T follicular helper cell (primary cell): ENCODE data around the gene KIAA0930.
"Not testable (repeated sequence)": the region's sequence is repeated elsewhere in the genome, so short reads cannot be mapped to it uniquely, and the experiment has no call there.

Source experiments
- DNase-seq: peaks from one replicate; pipeline ENCODE4 v3.0.0-alpha.2; 2020; ENCODE audit warnings: low read depth
- total RNA-seq, 2 experiments: gene quantifications; one replicate each; lab custom pipeline; 2026; lab: John Stamatoyannopoulos, UW

The KIAA0930 gene
- 43.4 to 51.2 reads per million in 2 experiments for total RNA-seq

- peak; percentile 74 for DNase-seq
These were observed at the start of gene KIAA0930 for GRCh38 chr22:45240810-45241631. Gene KIAA0930, minus strand, starts transcription at chr22:45240894. Its CDS starts 191 bp downstream, at chr22:45240703.

GRCh38 chr22:45286854-45287551 is 46.3 kb upstream of the KIAA0930 start:
- DNase-seq, result no peak

DNA sequence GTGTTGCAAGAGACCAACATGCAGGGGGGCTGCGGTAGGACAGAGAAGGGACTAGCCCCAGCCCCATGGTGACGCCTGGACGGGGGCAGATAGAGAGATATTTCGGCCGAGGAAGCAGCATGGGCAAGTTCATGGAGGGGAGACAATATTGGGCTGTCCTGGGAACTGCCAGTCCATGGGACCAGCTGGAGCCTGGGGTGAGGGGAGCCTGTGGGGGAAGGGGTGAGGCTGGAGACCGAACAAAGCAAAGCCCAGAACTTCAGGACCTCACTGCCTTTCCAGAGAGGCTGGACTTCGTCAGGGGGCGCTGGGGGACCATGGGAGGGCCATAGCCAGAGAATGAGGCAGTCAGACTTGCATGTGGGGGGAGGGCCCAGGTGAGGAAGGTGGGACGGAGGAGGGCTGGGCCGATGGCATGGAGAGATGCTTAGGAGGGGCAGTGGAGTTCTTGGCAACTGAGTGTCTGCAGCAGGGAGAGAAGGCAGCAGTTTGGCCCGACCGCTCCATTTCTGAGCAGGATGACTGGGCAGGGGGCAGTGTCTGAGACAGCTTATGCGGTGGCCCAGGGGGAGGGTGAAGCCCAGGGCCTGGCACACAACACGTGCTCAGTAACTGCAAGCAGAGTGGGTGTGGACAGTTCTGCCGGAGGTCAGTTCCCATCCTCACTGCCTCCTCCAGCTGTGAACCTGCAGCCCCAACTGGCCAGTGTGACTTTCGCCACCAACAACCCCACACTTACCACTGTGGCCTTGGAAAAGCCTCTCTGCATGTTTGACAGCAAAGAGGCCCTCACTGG is 44.8 kb upstream of the KIAA0930 start:
- DNase-seq, result no peak

DNA sequence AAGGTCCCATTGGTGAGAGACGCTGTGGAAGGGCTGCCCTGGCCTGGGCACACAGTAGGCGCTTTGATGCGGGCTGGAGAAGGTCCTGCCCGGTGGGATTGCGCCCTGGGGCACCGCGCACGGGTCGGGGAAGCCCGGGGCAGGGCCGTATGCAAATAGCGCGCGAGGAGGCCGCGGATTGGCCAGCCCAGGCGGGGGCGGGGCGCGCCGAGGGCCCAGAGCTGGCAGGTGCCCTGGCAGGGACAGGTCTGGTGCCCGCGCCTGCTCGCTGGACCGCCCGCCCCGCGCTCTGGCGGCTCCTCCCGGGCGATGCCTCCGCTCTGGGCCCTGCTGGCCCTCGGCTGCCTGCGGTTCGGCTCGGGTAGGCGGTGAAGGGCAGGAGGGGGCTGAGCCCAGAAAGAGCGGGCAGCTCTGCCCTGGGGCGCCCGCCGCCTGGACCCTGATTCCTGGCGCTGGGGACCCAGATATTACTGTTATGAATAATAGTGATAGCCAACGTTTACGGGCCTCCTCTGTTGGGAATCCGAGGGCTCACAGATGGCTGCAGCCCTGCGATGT is 44.1 kb upstream of the KIAA0930 start, which contains the start of gene UPK3A:
Gene UPK3A, plus strand, starts transcription at position 245 of the 558 bp plus-strand sequence. Its CDS starts 65 bp downstream, at position 310.
- peak; percentile 56 for DNase-seq

DNA sequence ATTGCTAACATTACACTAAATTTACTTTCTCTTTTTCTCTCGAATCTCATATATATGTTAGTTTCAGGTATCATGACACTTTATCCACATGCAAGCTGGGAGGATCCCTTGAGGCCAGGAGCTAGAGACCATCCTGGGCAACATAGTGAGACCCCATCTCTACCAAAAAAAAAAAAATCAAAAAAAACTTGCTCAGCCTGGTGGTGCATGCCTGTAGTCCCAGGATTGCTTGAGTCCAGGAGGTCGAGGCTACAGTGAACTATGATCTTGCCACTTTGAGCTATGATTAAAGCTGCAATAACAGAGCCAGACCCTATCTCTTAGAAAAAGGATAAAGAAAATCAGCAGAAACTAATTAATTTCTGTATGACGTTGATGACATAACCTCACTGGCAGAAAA is 40.3 kb upstream of the KIAA0930 start:
- no peak for DNase-seq

- no peak for DNase-seq
These were observed 39.9 kb upstream of the KIAA0930 start for GRCh38 chr22:45280587-45280980.

GRCh38 chr22:45278125-45278524 is 37.4 kb upstream of the KIAA0930 start:
- no peak for DNase-seq

DNA sequence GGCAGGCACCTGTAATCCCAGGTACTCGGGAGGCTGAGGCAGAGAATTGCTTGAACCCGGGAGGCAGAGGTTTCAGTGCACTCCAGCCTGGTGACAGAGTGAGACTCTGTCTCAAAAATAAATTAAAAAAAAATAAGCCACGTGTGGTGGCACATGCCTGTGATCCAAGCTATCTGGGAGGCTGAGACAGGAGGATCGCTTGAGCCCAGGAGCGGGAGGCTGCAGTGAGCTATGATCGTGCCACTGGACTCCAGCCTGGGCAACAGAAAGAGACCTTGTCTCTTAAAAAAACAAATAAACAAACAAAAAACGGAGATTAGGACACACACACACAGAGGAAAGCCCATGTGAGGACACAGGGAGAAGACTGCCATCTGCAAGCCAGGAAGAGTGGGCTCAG is 37.0 kb upstream of the KIAA0930 start:
- not testable (repeated sequence) for DNase-seq

DNA sequence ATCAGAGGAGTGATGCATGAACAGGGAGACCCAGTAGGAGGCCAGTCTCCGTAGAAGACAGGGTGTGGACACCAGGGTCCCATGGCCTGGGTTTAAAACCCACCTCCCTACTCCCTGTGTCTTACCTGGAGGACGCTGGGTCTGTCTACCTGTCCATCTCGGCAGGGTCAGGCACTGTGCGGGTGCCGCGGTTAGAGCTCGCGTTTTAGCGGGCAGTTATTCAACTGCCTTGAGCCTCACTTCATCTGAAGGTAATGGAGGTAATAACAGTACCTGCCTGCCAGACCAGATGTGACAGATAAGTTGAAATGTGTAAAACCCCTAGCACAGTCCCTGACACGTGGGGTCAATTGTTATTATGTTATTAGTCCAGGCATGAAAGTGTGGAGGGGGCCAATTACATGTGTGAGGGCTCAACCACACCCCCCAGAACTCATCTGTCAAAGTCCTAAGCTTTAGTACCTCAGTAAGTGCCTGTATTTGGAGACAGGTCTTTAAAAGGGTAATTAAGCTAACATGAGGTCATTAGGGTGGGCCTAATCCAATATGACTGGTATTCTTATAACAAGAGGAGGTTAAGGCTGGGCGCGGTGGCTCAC is 35.9 kb upstream of the KIAA0930 start:
- no peak for DNase-seq

- DNase-seq, result no peak
These were observed 32.9 kb upstream of the KIAA0930 start for GRCh38 chr22:45273452-45274075.

- DNase-seq, result no peak
These were observed 31.8 kb upstream of the KIAA0930 start for GRCh38 chr22:45272498-45272897.

GRCh38 chr22:45271667-45272201 is 31.0 kb upstream of the KIAA0930 start:
- DNase-seq, result no peak

DNA sequence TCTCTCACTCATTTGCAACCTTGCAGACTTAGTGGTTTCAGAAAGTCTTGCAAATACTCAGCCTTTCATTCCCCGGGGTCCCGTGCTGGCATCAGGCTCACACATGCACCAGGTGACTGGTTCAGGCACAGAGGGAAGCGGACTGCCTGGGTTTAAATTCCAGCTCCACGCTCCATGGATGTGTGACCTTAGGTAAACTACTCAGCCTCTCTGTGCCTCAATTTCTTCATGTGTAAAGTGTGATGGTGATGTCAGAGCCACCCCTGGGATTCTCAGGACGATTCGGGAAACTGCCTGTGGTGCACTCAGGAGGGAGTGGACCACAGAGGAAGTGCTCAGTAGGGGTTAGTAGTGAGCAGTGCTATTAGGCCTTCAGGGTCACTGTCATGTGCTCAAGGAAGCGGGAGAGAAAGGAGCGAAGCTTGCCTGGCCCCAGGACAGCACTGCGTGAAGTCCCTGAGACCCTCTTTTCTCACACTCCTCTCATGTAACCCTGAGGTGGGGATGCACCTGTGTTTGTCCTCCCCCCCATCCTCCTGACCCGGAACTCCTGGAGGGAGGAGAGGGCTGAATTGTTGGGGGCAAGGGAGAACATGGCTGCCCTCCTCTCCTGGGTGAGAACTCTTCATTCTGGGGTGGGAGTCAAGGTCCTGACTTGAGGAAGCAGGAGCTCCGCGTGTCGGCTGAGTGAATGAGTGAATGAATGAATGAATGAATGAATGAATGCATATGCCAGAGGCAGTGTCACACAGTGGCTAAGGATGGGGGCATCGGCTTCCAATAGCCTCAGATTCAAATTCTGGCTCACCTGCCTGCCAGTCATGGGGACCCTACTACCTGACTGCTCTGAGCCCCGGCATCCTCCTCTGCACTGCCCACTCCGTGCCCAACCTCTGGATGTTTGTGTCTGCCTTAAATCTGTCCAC is 29.7 kb upstream of the KIAA0930 start:
- no peak for DNase-seq

DNA sequence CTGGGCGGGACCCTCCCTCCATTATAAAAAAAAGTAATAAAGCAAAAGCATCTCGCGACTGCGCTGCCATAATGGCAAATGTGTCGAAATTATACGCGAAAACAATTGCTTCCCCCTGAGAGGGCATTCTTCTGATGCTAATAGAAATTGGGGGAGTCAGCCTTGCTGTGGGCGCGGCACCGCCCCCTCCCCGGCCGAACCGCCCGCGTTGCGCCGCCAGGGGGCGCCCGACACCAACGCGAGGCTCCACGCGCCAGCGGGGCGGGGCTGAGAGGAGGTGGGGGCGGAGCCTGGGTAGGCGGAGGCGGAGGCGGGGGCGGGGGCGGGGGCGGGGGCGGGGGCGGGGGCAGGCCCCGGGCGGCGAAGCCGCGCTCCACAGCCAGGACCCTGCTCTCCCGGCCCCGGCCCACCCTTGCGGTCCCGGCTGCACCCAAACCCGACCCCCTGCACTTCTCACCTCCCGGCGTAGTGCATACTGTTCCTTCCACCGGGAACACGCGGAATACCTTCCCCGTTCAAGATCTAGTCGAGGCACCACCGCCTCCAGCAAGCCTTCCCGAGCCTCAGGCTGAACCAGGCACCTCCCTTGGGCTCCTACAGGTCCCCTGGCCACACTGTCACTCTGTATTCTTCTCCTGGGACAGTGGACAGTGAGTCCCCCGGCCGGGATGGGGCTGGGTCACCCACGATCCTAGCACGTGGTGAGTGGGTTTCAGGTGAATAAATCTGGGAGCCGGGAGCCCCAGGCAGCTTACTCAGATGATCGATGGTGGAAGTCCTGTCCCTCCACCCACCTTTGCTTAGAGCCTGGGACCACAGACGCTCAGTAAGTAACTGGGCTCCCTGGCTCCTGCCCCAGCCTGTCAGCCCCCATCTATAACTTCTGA is 28.5 kb upstream of the KIAA0930 start:
- DNase-seq, result peak; percentile 86

DNA sequence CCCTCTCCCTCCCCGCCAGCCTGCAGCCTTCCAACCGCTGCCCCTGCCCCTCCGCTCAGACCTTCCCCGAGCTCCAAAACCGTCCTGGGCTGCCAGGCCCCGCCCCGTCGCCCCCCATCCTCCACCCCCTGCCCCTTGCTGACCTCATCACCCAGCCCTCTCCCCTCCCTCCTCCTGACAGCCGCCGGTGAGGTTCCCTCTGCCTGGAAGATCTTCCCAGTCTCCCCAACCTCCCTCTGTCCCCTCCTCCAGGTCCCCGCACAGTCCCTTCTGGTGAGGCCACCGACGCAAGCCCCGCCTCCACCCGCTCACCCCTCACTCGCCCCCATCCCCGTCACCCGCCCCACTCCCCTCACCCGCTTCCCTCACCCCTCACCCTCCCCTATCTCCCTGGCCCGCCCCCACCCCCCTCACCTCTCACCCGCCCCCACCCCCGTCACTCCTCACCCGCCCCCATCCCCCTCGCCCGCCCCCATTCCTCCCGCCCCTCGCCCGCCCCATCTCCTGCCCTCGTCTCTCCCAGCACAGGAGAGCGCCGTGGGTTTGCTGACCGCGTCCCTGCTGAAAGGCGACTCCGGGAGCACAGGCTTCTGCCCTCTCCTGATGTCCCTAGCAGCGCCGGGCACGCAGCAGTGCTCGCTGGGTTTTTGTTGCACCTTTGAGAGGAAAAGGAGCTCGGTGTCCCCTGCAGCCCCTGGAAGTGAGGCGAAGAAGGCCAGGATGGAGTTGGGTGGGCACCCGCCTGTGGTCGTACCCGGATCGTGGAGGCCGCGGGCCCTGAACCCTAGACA is 27.7 kb upstream of the KIAA0930 start:
- peak; percentile 13 for DNase-seq

- DNase-seq, result no peak
These were observed 24.8 kb upstream of the KIAA0930 start for GRCh38 chr22:45265535-45265934.

- no peak for DNase-seq
These were observed 23.0 kb upstream of the KIAA0930 start for GRCh38 chr22:45263463-45264269.
